Measurements from ENCODE around the gene ZNF138. TPM values are rescaled to one million over a fixed set of nuclear protein-coding genes. Genes with fewer than 3 reads are reported as not detected.

The ZNF138 gene
- total RNA-seq, 1 experiment from 2014 or later = 21.4 TPM

GRCh38 chr7:64877714-64878610 lies 83.7 kb downstream of the ZNF138 start:
- TF ChIP-seq ZNF425 (CRISPR knock-in tag; conservative IDR thresholded peaks at IDR 0.05) (no peak), FOXP1 (CRISPR knock-in tag; IDR thresholded peaks at IDR 0.05; ENCODE audit: borderline replicate concordance) (0 out of 2 replicates have a peak, but pooled peaks have one; percentile 32)
- Mint-ChIP-seq H3K4me1 (peaks cover 2% of the 10 kb centered on the region; the same call in 1 of the 2 replicates), H3K27me3 (ENCODE audit: low read depth) (peaks cover 43% of the 10 kb centered on the region), H3K36me3 (peaks cover 21% of the 10 kb centered on the region), H3K4me3 (peak overlapping the region; percentile 65), H3K27ac (no peak overlapping the region), H3K9me3 (peaks cover 31% of the 10 kb centered on the region)
- POLR2A ChIA-PET = no interaction called here
- no peak for DNase-seq (ENCODE audit: low spot score)
- CTCF ChIA-PET = interaction anchor here (1.4 to 2.1 kb wide), 2 partner anchors 10 to 599 kb away, joined by 4 to 14 read pairs; no protein-coding TSS in a partner anchor
- ATAC-seq = peak; percentile 36

- Mint-ChIP-seq H3K36me3 (peaks cover 18% of the 10 kb centered on the region), H3K27ac (no peak overlapping the region), H3K9me3 (peaks cover 31% of the 10 kb centered on the region), H3K4me3 (no peak overlapping the region), H3K27me3 (ENCODE audit: low read depth) (peaks cover 48% of the 10 kb centered on the region), H3K4me1 (peaks cover 2% of the 10 kb centered on the region; the same call in 1 of the 2 replicates)
- DNase-seq (ENCODE audit: low spot score) = no peak
- POLR2A ChIA-PET = no interaction called here
- CTCF ChIA-PET = interaction anchor here (2.1 kb wide), 1 partner anchor 9 kb away, joined by 14 read pairs; no protein-coding TSS in a partner anchor
- TF ChIP-seq IRF2 (CRISPR knock-in tag; IDR thresholded peaks at IDR 0.05; ENCODE audit: borderline replicate concordance, low read depth) = no peak
- TF ChIP-seq STAT6 (CRISPR knock-in tag; conservative IDR thresholded peaks at IDR 0.05; ENCODE audit: low read depth) = no peak
- TF ChIP-seq ZNF671 (CRISPR knock-in tag; IDR thresholded peaks at IDR 0.05) = no peak
- no peak for TF ChIP-seq E2F5 (CRISPR knock-in tag; IDR thresholded peaks at IDR 0.05)
- TF ChIP-seq ZNF281 (CRISPR knock-in tag; IDR thresholded peaks at IDR 0.05) = no peak
- TF ChIP-seq ZNF138 (CRISPR knock-in tag; conservative IDR thresholded peaks at IDR 0.05) = no peak
- TF ChIP-seq USF2 (CRISPR knock-in tag; IDR thresholded peaks at IDR 0.05) = no peak
- no peak for TF ChIP-seq NFE2L1 (CRISPR knock-in tag; IDR thresholded peaks at IDR 0.05)
- ATAC-seq = no peak
Observed at GRCh38 chr7:64878684-64879083, 84.5 kb downstream of the ZNF138 start.
